Nephron (organoid): ENCODE data around the gene PACRG.

Experiments
- H3K27ac Mint-ChIP-seq, 3 experiments: 2 replicates each; pipeline ENCODE4 v1.8.0; 2020; ENCODE audit warnings: mixed read lengths in 3 of 3, mild to moderate bottlenecking in 2 of 3, moderate library complexity in 1 of 3
- H3K27me3 Mint-ChIP-seq: 2 replicates; pipeline ENCODE4 v1.8.0; 2021; ENCODE audit warnings: low read depth, mild to moderate bottlenecking, moderate library complexity, mixed read lengths
- H3K36me3 Mint-ChIP-seq: 2 replicates; pipeline ENCODE4 v1.8.0; 2020; ENCODE audit warnings: low read depth, mixed read lengths
- H3K4me1 Mint-ChIP-seq: 2 replicates; pipeline ENCODE4 v1.8.0; 2020; ENCODE audit warnings: mixed read lengths
- H3K4me3 Mint-ChIP-seq, 3 experiments: 2 replicates each; pipeline ENCODE4 v1.8.0; 2020; ENCODE audit warnings: mild to moderate bottlenecking in 3 of 3, mixed read lengths in 3 of 3, moderate library complexity in 2 of 3
- H3K9me3 Mint-ChIP-seq: 2 replicates; pipeline ENCODE4 v1.8.0; 2020; ENCODE audit warnings: mixed read lengths
- CTCF ChIP-seq, 3 experiments: fragments of 200-600 bp; sonication (generic); IDR thresholded peaks; one replicate each; pipeline ENCODE4 v1.5.0; 2021; ENCODE audit warnings: antibody characterized with exemption in 3 of 3; ENCODE audit not compliant: unreplicated experiment in 3 of 3

The PACRG gene

GRCh38 chr6:162704001-162704400, 23.8 kb upstream of the PACRG start:
- Mint-ChIP-seq H3K9me3 (no peaks in the 10 kb centered on the region), H3K4me3 (no peak overlapping the region)
- TF ChIP-seq CTCF (IDR thresholded peaks at IDR 0.05; ENCODE audit: unreplicated experiment in 3 of 3), result no peak

GRCh38 chr6:162705736-162706135, 22.0 kb upstream of the PACRG start:
- no peak for TF ChIP-seq CTCF (IDR thresholded peaks at IDR 0.05; ENCODE audit: unreplicated experiment in 3 of 3)
- Mint-ChIP-seq H3K9me3 (no peaks in the 10 kb centered on the region), H3K4me3 (no peak overlapping the region), H3K4me1 (peaks cover 12% of the 10 kb centered on the region), H3K27me3 (peaks cover 4% of the 10 kb centered on the region), H3K27ac (peak overlapping the region in 2 of 3 experiments; percentile 62 to 92), H3K36me3 (no peaks in the 10 kb centered on the region)

More at GRCh38 chr6:162704001-162704400, 23.8 kb upstream of the PACRG start:
- H3K27me3 Mint-ChIP-seq, result peaks cover 4% of the 10 kb centered on the region
- H3K27ac Mint-ChIP-seq, result no peak overlapping the region
- no peaks in the 10 kb centered on the region for H3K36me3 Mint-ChIP-seq
- H3K4me1 Mint-ChIP-seq, result peaks cover 7% of the 10 kb centered on the region

GRCh38 chr6:162706232-162706631, 21.5 kb upstream of the PACRG start:
- TF ChIP-seq CTCF (IDR thresholded peaks at IDR 0.05; ENCODE audit: unreplicated experiment in 3 of 3), result no peak
- Mint-ChIP-seq H3K4me1 (peaks cover 12% of the 10 kb centered on the region), H3K36me3 (no peaks in the 10 kb centered on the region), H3K27me3 (peaks cover 4% of the 10 kb centered on the region), H3K27ac (peak overlapping the region; percentile 43 to 92 (median 62)), H3K9me3 (no peaks in the 10 kb centered on the region), H3K4me3 (peak overlapping the region in 1 of 3 experiments; percentile 41)

GRCh38 chr6:162708971-162709370, 18.8 kb upstream of the PACRG start:
- TF ChIP-seq CTCF (IDR thresholded peaks at IDR 0.05; ENCODE audit: unreplicated experiment in 3 of 3), result no peak
- peaks cover 17% of the 10 kb centered on the region for H3K4me1 Mint-ChIP-seq
- no peak overlapping the region for H3K4me3 Mint-ChIP-seq
- H3K36me3 Mint-ChIP-seq, result no peaks in the 10 kb centered on the region
- H3K9me3 Mint-ChIP-seq, result no peaks in the 10 kb centered on the region
- no peak overlapping the region for H3K27ac Mint-ChIP-seq
- no peaks in the 10 kb centered on the region for H3K27me3 Mint-ChIP-seq

- Mint-ChIP-seq H3K27ac (no peak overlapping the region), H3K4me3 (no peak overlapping the region), H3K36me3 (no peaks in the 10 kb centered on the region), H3K4me1 (peaks cover 17% of the 10 kb centered on the region), H3K9me3 (no peaks in the 10 kb centered on the region), H3K27me3 (no peaks in the 10 kb centered on the region)
- no peak for TF ChIP-seq CTCF (IDR thresholded peaks at IDR 0.05; ENCODE audit: unreplicated experiment in 3 of 3)
These were observed 18.3 kb upstream of the PACRG start for GRCh38 chr6:162709431-162709830.

GRCh38 chr6:162710419-162710818, 17.4 kb upstream of the PACRG start:
- Mint-ChIP-seq H3K9me3 (no peaks in the 10 kb centered on the region), H3K27me3 (no peaks in the 10 kb centered on the region), H3K27ac (peak overlapping the region in 1 of 3 experiments; percentile 55), H3K4me3 (no peak overlapping the region), H3K36me3 (no peaks in the 10 kb centered on the region), H3K4me1 (peaks cover 17% of the 10 kb centered on the region)
- TF ChIP-seq CTCF (IDR thresholded peaks at IDR 0.05; ENCODE audit: unreplicated experiment in 3 of 3), result no peak
